ENCODE results near the gene SDK2.

Gene SDK2

GRCh38 chr17:73444021-73444420 lies 200.2 kb downstream of the SDK2 start:
- DNase-seq (ENCODE audit: low read depth): no peak
- no peak for TF ChIP-seq CTCF (conservative IDR thresholded peaks at IDR 0.05; ENCODE audit: low read depth, low read length)

GRCh38 chr17:73439597-73439996 lies 204.6 kb downstream of the SDK2 start:
- no peak for DNase-seq (ENCODE audit: low read depth)
- no peak overlapping the region for H3K4me3 ChIP-seq (ENCODE audit: low read depth, low read length)
- no peak for TF ChIP-seq CTCF (conservative IDR thresholded peaks at IDR 0.05; ENCODE audit: low read depth, low read length)

More at GRCh38 chr17:73444021-73444420, 200.2 kb downstream of the SDK2 start:
- H3K4me3 ChIP-seq (ENCODE audit: low read depth, low read length): no peak overlapping the region

- no peak for TF ChIP-seq CTCF (conservative IDR thresholded peaks at IDR 0.05; ENCODE audit: low read depth, low read length)
- DNase-seq (ENCODE audit: low read depth): no peak
- H3K4me3 ChIP-seq (ENCODE audit: low read depth, low read length): no peak overlapping the region
These were observed 206.4 kb downstream of the SDK2 start for GRCh38 chr17:73437826-73438225.

GRCh38 chr17:73436954-73437353 lies 207.3 kb downstream of the SDK2 start:
- no peak for TF ChIP-seq CTCF (conservative IDR thresholded peaks at IDR 0.05; ENCODE audit: low read depth, low read length)
- peak; percentile 46 for DNase-seq (ENCODE audit: low read depth)
- no peak overlapping the region for H3K4me3 ChIP-seq (ENCODE audit: low read depth, low read length)

- H3K4me3 ChIP-seq (ENCODE audit: low read depth, low read length): no peak overlapping the region
- no peak for TF ChIP-seq CTCF (conservative IDR thresholded peaks at IDR 0.05; ENCODE audit: low read depth, low read length)
- DNase-seq (ENCODE audit: low read depth): no peak
These were observed 208.8 kb downstream of the SDK2 start for GRCh38 chr17:73435412-73435811.

- DNase-seq (ENCODE audit: low read depth): no peak
- no peak for TF ChIP-seq CTCF (conservative IDR thresholded peaks at IDR 0.05; ENCODE audit: low read depth, low read length)
These were observed 210.1 kb downstream of the SDK2 start for GRCh38 chr17:73434154-73434553.

GRCh38 chr17:73433501-73433900 lies 210.7 kb downstream of the SDK2 start:
- no peak for TF ChIP-seq CTCF (conservative IDR thresholded peaks at IDR 0.05; ENCODE audit: low read depth, low read length)
- no peak overlapping the region for H3K4me3 ChIP-seq (ENCODE audit: low read depth, low read length)
- DNase-seq (ENCODE audit: low read depth): no peak

More at GRCh38 chr17:73434154-73434553, 210.1 kb downstream of the SDK2 start:
- no peak overlapping the region for H3K4me3 ChIP-seq (ENCODE audit: low read depth, low read length)
